ENCODE results near the gene COL9A3.

Gene COL9A3

GRCh38 chr20:62830251-62830650 is 13.4 kb downstream of the COL9A3 start:
- no peak overlapping the region for H3K4me3 Mint-ChIP-seq
- H3K27me3 Mint-ChIP-seq (ENCODE audit: low read depth): peaks cover 3% of the 10 kb centered on the region
- H3K27ac Mint-ChIP-seq: no peak overlapping the region
- TF ChIP-seq CTCF (IDR thresholded peaks at IDR 0.05; ENCODE audit: unreplicated experiment in 3 of 3): no peak
- H3K36me3 Mint-ChIP-seq (ENCODE audit: low read depth): no peaks in the 10 kb centered on the region
- peaks cover 13% of the 10 kb centered on the region for H3K4me1 Mint-ChIP-seq
- no peaks in the 10 kb centered on the region for H3K9me3 Mint-ChIP-seq

GRCh38 chr20:62830821-62831220 is 14.0 kb downstream of the COL9A3 start:
- Mint-ChIP-seq H3K4me3 (no peak overlapping the region), H3K36me3 (ENCODE audit: low read depth) (no peaks in the 10 kb centered on the region), H3K27ac (no peak overlapping the region), H3K9me3 (no peaks in the 10 kb centered on the region), H3K4me1 (peaks cover 18% of the 10 kb centered on the region), H3K27me3 (ENCODE audit: low read depth) (peaks cover 5% of the 10 kb centered on the region)
- TF ChIP-seq CTCF (IDR thresholded peaks at IDR 0.05; ENCODE audit: unreplicated experiment in 3 of 3): no peak

GRCh38 chr20:62831361-62831788 is 14.5 kb downstream of the COL9A3 start:
- H3K9me3 Mint-ChIP-seq: no peaks in the 10 kb centered on the region
- no peak overlapping the region for H3K4me3 Mint-ChIP-seq
- no peaks in the 10 kb centered on the region for H3K36me3 Mint-ChIP-seq (ENCODE audit: low read depth)
- TF ChIP-seq CTCF (IDR thresholded peaks at IDR 0.05; ENCODE audit: unreplicated experiment in 3 of 3): no peak
- H3K27me3 Mint-ChIP-seq (ENCODE audit: low read depth): peaks cover 5% of the 10 kb centered on the region
- H3K4me1 Mint-ChIP-seq: peaks cover 18% of the 10 kb centered on the region
- peak overlapping the region in 2 of 3 experiments; percentile 29 to 60 for H3K27ac Mint-ChIP-seq

- H3K36me3 Mint-ChIP-seq (ENCODE audit: low read depth): no peaks in the 10 kb centered on the region
These were observed 15.0 kb downstream of the COL9A3 start for GRCh38 chr20:62831854-62832211.

GRCh38 chr20:62832212-62832922 is 15.5 kb downstream of the COL9A3 start:
- no peaks in the 10 kb centered on the region for H3K9me3 Mint-ChIP-seq
- H3K27me3 Mint-ChIP-seq (ENCODE audit: low read depth): peaks cover 5% of the 10 kb centered on the region
- H3K4me1 Mint-ChIP-seq: peaks cover 18% of the 10 kb centered on the region
- peak overlapping the region in 2 of 3 experiments; percentile 33 to 40 for H3K27ac Mint-ChIP-seq
- no peak overlapping the region for H3K4me3 Mint-ChIP-seq
- no peaks in the 10 kb centered on the region for H3K36me3 Mint-ChIP-seq (ENCODE audit: low read depth)
- TF ChIP-seq CTCF (IDR thresholded peaks at IDR 0.05; ENCODE audit: unreplicated experiment in 3 of 3): no peak

More at GRCh38 chr20:62831854-62832211, 15.0 kb downstream of the COL9A3 start:
- Mint-ChIP-seq H3K27ac (peak overlapping the region in 2 of 3 experiments; percentile 29 to 60), H3K9me3 (no peaks in the 10 kb centered on the region), H3K27me3 (ENCODE audit: low read depth) (peaks cover 5% of the 10 kb centered on the region), H3K4me3 (no peak overlapping the region), H3K4me1 (peaks cover 18% of the 10 kb centered on the region)
- no peak for TF ChIP-seq CTCF (IDR thresholded peaks at IDR 0.05; ENCODE audit: unreplicated experiment in 3 of 3)

- no peaks in the 10 kb centered on the region for H3K9me3 Mint-ChIP-seq
- no peaks in the 10 kb centered on the region for H3K36me3 Mint-ChIP-seq (ENCODE audit: low read depth)
- H3K4me1 Mint-ChIP-seq: peaks cover 18% of the 10 kb centered on the region
- TF ChIP-seq CTCF (IDR thresholded peaks at IDR 0.05; ENCODE audit: unreplicated experiment in 3 of 3): no peak
- peak overlapping the region in 2 of 3 experiments; percentile 33 to 40 for H3K27ac Mint-ChIP-seq
- H3K4me3 Mint-ChIP-seq: no peak overlapping the region
- peaks cover 5% of the 10 kb centered on the region for H3K27me3 Mint-ChIP-seq (ENCODE audit: low read depth)
These were observed 16.1 kb downstream of the COL9A3 start for GRCh38 chr20:62832951-62833391.

Data from nephron (organoid).